Stimulated activated CD8-positive, alpha-beta memory T cell treated with anti-CD3 and anti-CD28 coated beads, Interleukin-4, amount 100 ng/mL, for 4 hours (primary cell): ENCODE measurements around the gene KCND3.

Experiments used
- DNase-seq, 2 donors: peaks; one replicate each; pipeline ENCODE4 v3.0.0-alpha.2; 2020; ENCODE audit warnings: low read depth in 2 of 2, low spot score in 1 of 2

KCND3 gene

GRCh38 chr1:111988743-111989453, 570 bp downstream of the KCND3 start:
- DNase-seq: no peak

DNA sequence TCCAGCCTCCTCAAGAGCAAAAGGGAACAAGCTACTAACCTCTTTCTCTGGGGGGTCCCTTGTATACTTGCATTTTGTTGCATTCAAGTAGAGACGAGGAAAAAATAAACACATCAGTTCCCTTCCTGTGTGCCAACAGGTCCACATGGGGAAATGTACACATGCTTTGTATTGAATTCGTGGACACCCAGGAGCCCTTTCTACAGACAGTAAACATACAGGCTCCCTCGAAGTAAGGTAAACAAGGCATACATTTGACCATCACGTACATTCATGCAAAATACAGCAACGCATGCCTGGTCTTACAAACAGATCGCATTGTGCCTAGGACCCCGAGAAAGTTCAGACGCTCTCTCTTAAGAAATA, 1.1 kb downstream of the KCND3 start:
- DNase-seq: no peak

GRCh38 chr1:111987502-111987901, 2.0 kb downstream of the KCND3 start:
- DNase-seq: no peak

DNA sequence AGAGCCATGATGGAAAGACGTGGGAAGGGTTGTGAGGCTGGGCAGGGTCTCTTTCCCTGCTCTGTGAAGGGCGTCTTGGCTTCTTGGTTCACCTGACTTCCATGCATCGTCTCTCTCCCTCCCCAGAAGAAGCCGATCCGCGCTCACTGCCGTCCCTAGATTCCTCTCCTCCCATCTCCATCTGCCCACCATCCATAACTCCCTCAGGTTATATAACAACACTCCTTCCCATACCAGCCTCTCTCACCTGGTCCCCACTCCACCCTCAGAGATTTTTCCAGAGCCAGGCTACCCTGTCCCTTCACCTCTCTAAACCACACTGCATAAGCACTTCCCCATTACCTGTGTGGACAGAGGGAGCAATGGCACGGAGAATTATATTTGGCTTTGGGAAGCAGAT, 6.0 kb downstream of the KCND3 start:
- DNase-seq: no peak

GRCh38 chr1:111982428-111982827, 7.0 kb downstream of the KCND3 start:
- DNase-seq: no peak

DNA sequence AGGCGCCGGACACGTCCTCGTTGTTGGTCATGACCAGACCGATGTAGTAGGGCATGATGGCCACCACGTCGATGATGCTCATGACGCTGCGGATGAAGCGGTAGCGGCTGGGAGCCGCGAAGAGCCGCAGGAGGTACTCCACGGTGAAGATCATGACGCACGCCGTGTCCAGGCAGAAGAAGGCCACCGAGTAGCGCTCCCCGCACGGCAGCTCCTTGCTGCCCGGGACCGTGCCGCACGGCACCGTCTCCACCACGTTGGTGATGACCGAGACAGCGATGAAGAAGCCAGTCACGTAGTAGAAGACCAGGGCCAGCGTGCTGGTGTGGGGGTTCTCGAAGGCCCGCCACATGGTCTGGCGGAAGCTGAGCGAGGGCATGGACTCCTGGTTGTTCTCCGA, 7.6 kb downstream of the KCND3 start:
- DNase-seq: no peak

GRCh38 chr1:111981090-111981489, 8.4 kb downstream of the KCND3 start:
- DNase-seq: no peak

GRCh38 chr1:111980686-111981085, 8.8 kb downstream of the KCND3 start:
- DNase-seq: no peak

- no peak for DNase-seq
Observed at GRCh38 chr1:111978695-111979094, 10.8 kb downstream of the KCND3 start.

DNA sequence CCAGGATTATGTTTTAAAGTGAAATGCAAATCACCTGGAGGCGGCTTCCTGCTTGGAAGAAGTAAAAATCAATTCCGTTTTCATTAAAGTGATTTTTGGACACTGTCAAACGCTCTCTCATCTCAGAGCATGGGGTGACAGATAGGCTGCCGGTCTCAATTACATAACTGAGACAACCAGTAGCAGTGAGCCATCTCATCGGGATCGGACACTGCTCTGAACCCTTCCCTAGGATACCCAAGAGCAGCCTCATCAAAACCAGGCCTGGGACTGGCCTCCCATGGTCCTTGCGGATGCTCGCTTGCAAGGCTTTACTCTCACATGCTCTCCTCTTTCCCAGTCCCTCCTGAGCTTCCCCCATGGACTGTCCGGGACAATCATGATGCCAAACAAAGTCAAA, 12.1 kb downstream of the KCND3 start:
- DNase-seq: no peak

DNA sequence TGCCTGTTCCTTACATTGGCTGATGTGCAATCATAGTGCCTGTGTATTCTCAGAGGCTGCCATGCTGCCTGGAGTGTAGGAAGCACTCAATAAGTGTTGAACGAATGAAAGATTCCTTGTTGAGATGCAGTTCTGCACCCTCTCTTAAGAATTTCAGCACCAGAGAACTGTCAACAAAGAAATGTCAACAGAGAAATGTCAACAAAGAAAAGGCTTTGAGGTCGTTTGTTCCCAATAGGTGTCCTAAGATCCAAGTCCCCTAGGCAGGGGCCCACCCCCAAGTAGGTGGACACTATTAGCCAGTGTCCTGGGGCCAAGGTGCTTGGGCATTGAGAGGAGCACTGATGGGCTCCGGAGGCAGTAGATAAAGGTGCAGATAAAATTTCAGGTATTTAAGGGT, 12.6 kb downstream of the KCND3 start:
- DNase-seq: no peak

DNA sequence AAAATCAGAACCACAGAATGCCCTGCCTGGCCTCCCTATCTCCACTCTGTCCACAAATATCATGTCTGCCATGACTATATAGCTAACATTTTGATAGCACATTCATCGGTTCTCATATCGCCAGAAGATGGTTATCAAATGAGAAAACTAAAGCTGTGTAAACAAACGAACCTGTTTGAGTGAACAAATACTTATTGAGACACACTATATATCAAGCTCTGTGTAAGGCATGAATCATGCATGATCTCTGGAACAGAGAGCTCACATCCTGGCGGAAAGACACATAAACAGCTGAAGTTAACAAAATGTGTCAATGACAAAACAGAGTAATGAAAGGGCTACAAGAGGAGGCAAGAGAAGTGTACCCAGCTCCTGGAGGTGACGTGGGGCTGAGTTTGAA, 13.1 kb downstream of the KCND3 start:
- no peak for DNase-seq

DNA sequence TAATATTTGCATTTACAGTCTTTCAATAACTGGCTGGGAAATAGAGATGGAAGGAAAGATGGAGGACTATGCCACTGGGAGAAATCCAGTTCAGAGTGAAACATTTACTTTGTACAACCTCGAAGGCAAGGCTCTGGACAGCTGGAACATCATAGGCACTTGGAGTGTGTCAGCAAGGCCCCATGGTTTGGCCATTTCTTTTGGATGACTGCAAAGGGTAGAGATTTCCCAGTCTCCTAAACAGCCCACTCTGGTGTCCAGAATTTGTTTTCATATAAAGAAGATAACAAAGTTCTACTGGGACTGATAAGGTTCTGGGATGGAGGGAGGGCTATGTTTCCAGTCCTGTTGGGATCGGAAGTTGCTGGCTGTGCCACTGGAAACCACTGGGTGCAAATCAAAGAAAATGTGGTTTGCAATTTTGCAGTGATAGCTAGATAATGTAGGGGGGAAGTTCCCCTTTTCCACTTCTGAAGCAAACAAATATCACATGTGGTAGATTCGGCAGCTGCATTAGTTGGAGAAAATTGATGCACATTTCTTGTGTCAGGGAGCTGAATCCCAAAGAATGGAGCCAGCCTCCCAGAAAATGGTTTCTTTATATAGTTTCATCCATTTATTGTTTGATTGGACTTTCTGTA, 16.2 kb downstream of the KCND3 start:
- DNase-seq: no peak

- DNase-seq: no peak
Observed at GRCh38 chr1:111971396-111971795, 18.1 kb downstream of the KCND3 start.

- no peak for DNase-seq
Observed at GRCh38 chr1:111968511-111968910, 21.0 kb downstream of the KCND3 start.

GRCh38 chr1:111967886-111968285, 21.6 kb downstream of the KCND3 start:
- no peak for DNase-seq

DNA sequence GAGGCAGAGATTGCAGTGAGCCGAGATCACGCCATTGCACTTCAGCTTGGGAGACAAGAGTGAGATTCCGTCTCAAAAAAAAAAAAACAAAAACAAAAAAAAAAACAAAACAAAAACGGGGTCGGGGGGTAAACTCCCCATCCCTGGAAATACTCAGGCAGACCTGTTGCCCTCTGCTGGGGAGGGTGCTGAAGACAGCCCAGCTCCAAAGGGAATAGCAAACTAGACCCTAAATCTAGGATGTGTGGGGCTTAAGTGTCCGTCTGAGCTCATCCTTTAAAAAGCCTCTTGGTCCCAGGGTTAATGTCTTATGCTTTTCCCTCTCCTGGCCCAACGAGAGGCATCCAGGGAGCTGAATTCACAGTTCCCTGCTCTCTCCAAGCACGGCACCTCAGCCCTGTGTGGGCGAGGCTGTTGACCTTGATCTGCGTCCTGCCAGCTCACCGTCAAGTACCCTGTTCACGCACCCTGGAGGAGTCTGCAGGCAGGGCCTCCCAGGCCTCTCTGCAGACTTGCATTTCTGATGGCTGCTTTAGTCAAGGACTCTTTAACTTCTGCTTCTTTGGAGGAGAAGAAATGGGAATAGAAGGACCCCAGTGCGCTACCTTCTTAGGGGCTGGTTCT, 22.3 kb downstream of the KCND3 start:
- DNase-seq: no peak

DNA sequence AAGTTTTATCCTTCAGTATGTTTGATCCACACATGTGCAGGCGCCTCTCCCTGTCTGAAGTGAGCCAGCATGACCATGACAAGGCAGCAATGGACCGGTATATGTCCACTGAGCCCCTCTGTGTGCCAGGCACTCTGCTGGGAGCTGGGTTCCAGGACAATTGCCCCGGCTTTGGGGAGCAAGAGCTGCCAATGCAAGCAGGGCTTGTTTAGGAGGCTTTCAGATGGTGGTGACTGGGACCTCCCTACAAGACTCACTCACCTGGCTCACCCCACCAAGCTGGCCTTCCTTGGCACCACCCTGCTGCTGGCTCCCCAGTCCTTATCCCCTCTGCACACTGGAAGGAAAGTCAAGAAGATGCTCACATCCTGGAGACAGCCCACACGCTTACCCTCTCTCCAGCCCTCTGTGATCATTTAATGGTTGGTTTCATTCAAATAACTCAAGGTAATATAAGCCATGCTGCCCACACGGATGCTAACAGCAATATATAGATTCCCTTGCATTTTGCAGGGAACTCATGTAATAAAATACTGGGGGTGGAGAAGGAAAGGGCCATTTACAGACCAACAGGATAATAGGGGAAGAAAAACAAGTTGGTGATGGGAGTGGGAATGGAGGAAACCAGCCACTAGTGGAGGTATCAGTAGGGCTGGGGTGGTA, 23.6 kb downstream of the KCND3 start:
- no peak for DNase-seq

DNA sequence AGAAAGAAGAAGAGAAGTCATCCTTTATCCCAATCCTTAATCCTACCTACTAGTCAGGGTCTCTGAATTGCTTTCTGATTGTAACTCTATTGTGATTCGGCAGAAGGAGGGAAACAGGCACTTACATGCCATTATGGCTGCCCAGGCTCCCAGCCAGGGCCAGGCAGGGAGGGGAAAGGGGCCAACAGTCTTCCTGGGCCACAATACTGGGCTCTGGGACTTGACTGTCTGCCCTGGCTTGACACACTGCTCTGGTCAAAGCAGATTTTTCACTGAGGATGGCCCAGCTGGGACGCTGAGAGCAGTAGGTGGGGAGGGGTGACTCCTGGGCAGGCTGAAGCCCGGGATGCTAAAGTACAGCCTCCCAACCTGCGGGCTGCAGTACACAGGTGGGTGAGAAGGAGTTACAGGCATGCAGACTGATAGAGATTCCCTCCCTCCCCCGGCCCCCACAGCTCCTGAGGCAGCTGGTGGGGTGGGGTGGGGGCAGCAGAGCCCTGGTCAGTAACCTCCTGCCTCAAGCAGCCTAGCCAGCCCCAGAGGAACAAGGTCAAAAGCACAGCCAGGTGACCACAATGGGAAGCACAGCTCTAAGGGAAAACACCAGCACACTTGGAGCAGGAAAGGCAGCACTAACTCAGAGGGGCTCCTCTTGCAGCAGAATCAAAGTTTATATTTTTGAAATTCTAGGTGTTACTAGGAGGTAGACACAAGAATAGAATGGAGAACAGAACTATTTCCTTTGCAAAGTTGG, 25.3 kb downstream of the KCND3 start:
- no peak for DNase-seq

GRCh38 chr1:111961773-111962565, 27.5 kb downstream of the KCND3 start:
- DNase-seq: no peak

DNA sequence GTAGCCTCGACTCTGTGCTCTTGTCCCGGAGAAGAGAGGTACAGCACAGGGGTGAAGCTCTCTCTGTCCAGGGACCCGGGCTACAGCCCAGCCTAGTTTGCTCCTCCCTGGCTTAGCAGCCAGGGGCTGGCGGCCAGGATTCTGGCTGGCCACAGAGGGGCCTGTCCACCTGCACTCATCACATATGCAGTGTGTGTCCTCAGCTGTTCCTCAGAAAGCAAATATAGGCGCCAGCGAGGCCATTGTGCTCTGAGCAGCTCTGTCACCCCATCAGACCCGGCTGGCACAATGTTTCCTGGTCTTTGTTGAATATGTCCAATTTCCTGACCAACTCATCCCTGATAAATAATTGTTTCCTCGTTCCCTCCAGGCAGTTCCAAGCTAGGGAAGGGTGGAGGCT, 28.5 kb downstream of the KCND3 start:
- no peak for DNase-seq
